NCI-H2227 (cell line): ENCODE data around the gene EVC2.
"Not testable (repeated sequence)": the region's sequence is repeated elsewhere in the genome, so short reads cannot be mapped to it uniquely, and the experiment has no call there.

Experiments
- DNase-seq: peaks from one replicate; lab custom pipeline; 2025; ENCODE audit not compliant: unreplicated experiment; lab: John Stamatoyannopoulos, UW

EVC2 gene

GRCh38 chr4:5742968-5743367 is 34.6 kb upstream of the EVC2 start:
- no peak for DNase-seq

GRCh38 chr4:5742388-5742787 is 34.0 kb upstream of the EVC2 start:
- no peak for DNase-seq

- DNase-seq, result no peak
These were observed 29.7 kb upstream of the EVC2 start for GRCh38 chr4:5738061-5738460.

- DNase-seq, result no peak
These were observed 27.1 kb upstream of the EVC2 start for GRCh38 chr4:5735463-5735862.

- DNase-seq, result no peak
These were observed 26.5 kb upstream of the EVC2 start for GRCh38 chr4:5734853-5735252.

- DNase-seq, result no peak
These were observed 23.8 kb upstream of the EVC2 start for GRCh38 chr4:5732158-5732557.

- no peak for DNase-seq
These were observed 22.9 kb upstream of the EVC2 start for GRCh38 chr4:5730993-5731990.

GRCh38 chr4:5730436-5730835 is 22.1 kb upstream of the EVC2 start:
- DNase-seq, result no peak

- not testable (repeated sequence) for DNase-seq
These were observed 20.1 kb upstream of the EVC2 start for GRCh38 chr4:5728412-5728811.

GRCh38 chr4:5724377-5724776 is 16.0 kb upstream of the EVC2 start:
- no peak for DNase-seq

GRCh38 chr4:5722328-5722727 is 14.0 kb upstream of the EVC2 start:
- no peak for DNase-seq

- DNase-seq, result no peak
These were observed 13.6 kb upstream of the EVC2 start for GRCh38 chr4:5721923-5722322.

GRCh38 chr4:5720980-5721379 is 12.6 kb upstream of the EVC2 start:
- DNase-seq, result no peak

GRCh38 chr4:5720157-5720850 is 11.9 kb upstream of the EVC2 start:
- no peak for DNase-seq

GRCh38 chr4:5719350-5720055 is 11.1 kb upstream of the EVC2 start:
- DNase-seq, result no peak

- DNase-seq, result no peak
These were observed 10.1 kb upstream of the EVC2 start for GRCh38 chr4:5718411-5718810.

GRCh38 chr4:5717449-5718158 is 9.2 kb upstream of the EVC2 start:
- DNase-seq, result no peak

- no peak for DNase-seq
These were observed 8.0 kb upstream of the EVC2 start for GRCh38 chr4:5716391-5716790.

- DNase-seq, result no peak
These were observed 7.0 kb upstream of the EVC2 start for GRCh38 chr4:5715357-5715756.

- no peak for DNase-seq
These were observed 5.5 kb upstream of the EVC2 start for GRCh38 chr4:5713861-5714260.

- DNase-seq, result no peak
These were observed 4.6 kb upstream of the EVC2 start for GRCh38 chr4:5712931-5713330.
